ENCODE results near the gene RGSL1.

- TF ChIP-seq CTCF (IDR thresholded peaks at IDR 0.05) (no peak), POLR2A (IDR thresholded peaks at IDR 0.05) (no peak)
Measured at GRCh38 chr1:182444497-182444896, 5.4 kb upstream of the RGSL1 start.

Data from Peyer's patch (tissue), 4 donors.